SK-N-SH (cell line): ENCODE measurements around the gene IL4.

Experiments used
- SMC3 ChIP-seq: IDR thresholded peaks from 2 replicates; pipeline ENCODE4 v1.6.1; 2012; ENCODE audit warnings: low read depth, low read length, improper control_type of control experiment
- TEAD4 ChIP-seq: IDR thresholded peaks from 2 replicates; pipeline ENCODE4 v1.4.0; 2012; ENCODE audit warnings: mild to moderate bottlenecking, borderline replicate concordance; ENCODE audit not compliant: insufficient read depth
- TF ChIP-seq, protein P1 (sequence below): IDR thresholded peaks from 2 replicates; pipeline ENCODE4 v1.4.0; 2012; ENCODE audit warnings: low read depth, borderline replicate concordance

DNA sequence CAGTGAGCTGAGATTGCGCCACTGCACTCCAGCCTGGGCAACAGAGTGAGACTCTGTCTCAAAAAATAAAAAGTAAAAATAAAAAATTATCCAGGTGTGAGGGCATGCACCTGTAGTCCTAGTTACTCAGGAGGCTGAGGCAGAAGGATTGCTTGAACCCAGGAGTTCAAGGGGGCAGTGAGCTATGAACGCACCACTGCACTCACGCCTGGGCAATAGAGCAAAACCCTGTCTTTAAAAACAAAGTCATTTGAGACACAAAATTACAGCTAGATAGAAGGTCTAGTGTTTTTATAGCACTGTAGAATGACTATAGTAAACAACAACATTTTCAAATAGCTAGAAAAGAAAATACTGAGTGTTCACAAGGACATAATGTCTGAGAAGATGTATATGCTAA is 16.4 kb downstream of the IL4 start:
- TF ChIP-seq, protein P1, sequence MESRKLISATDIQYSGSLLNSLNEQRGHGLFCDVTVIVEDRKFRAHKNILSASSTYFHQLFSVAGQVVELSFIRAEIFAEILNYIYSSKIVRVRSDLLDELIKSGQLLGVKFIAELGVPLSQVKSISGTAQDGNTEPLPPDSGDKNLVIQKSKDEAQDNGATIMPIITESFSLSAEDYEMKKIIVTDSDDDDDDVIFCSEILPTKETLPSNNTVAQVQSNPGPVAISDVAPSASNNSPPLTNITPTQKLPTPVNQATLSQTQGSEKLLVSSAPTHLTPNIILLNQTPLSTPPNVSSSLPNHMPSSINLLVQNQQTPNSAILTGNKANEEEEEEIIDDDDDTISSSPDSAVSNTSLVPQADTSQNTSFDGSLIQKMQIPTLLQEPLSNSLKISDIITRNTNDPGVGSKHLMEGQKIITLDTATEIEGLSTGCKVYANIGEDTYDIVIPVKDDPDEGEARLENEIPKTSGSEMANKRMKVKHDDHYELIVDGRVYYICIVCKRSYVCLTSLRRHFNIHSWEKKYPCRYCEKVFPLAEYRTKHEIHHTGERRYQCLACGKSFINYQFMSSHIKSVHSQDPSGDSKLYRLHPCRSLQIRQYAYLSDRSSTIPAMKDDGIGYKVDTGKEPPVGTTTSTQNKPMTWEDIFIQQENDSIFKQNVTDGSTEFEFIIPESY, result no peak
- TF ChIP-seq SMC3 (no peak), TEAD4 (no peak)
